MG63 (cell line): ENCODE results near the gene TNRC6A. TPM values are rescaled to one million over a fixed set of nuclear protein-coding genes. Genes with fewer than 3 reads are reported as not detected.
"Not testable (repeated sequence)": the region's sequence is repeated elsewhere in the genome, so short reads cannot be mapped to it uniquely, and the experiment has no call there.

ENCODE experiments used
- DNase-seq: peaks from one replicate; pipeline ENCODE4 v3.0.0-alpha.2; 2020
- H3K27me3 ChIP-seq: fragments of 250-450 bp; sonication (Bioruptor Pico); 2 replicates; pipeline ENCODE4 v1.5.1; 2020; ENCODE audit warnings: mild to moderate bottlenecking, moderate library complexity
- H3K36me3 ChIP-seq: fragments of 250-450 bp; sonication (Bioruptor Pico); 2 replicates; pipeline ENCODE4 v1.5.1; 2020; ENCODE audit warnings: mild to moderate bottlenecking, moderate library complexity
- H3K4me3 ChIP-seq: fragments of 250-450 bp; sonication (Bioruptor Pico); 2 replicates; pipeline ENCODE4 v1.5.1; 2020; ENCODE audit warnings: mild to moderate bottlenecking, moderate library complexity
- H3K9me3 ChIP-seq: fragments of 250-450 bp; sonication (Bioruptor Pico); 2 replicates; pipeline ENCODE4 v1.5.1; 2020; ENCODE audit warnings: mild to moderate bottlenecking, moderate library complexity
- total RNA-seq: library from RNA; depleted of rRNA; stranded (reverse); fragments of >200 nt; shearing (Covaris generic); gene quantifications from 2 replicates; pipeline ENCODE4 v1.2.3, GENCODE V29; 2014; ENCODE audit warnings: low replicate concordance

The TNRC6A gene
- total RNA-seq, 1 experiment from 2014 or later, result 9.2 TPM

- H3K4me3 ChIP-seq, result no peak overlapping the region
- no peaks in the 10 kb centered on the region for H3K27me3 ChIP-seq
- H3K9me3 ChIP-seq, result no peaks in the 10 kb centered on the region
- no peak for DNase-seq
- peaks cover 57% of the 10 kb centered on the region for H3K36me3 ChIP-seq
Observed at GRCh38 chr16:24745391-24745790, 15.9 kb downstream of the TNRC6A start.

- Histone ChIP-seq H3K4me3 (no peak overlapping the region), H3K27me3 (no peaks in the 10 kb centered on the region), H3K36me3 (peaks cover 58% of the 10 kb centered on the region), H3K9me3 (no peaks in the 10 kb centered on the region)
- DNase-seq, result no peak
Observed at GRCh38 chr16:24745791-24746190, 16.3 kb downstream of the TNRC6A start.

DNA sequence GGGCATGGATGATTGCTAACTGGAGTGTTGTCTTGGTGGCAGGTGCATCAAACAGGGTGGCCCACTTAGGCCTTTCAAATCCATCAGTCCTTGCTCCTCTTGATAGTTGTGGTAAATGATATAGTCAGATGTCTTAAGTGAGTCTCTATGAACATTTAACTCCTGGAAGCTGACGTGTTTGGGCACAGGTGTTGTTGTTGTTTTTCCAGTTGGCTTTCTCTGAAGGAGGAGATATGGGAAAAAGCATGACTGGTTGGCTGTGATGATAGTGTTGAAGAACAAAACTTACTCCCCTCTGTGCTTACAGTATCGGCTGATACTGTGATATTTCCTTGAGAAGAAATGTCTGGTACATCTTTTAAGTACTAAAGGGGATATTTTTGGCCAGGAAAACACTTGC is 18.0 kb downstream of the TNRC6A start:
- H3K36me3 ChIP-seq, result peaks cover 47% of the 10 kb centered on the region
- H3K9me3 ChIP-seq, result no peaks in the 10 kb centered on the region
- DNase-seq, result no peak
- H3K27me3 ChIP-seq, result no peaks in the 10 kb centered on the region
- H3K4me3 ChIP-seq, result no peak overlapping the region

DNA sequence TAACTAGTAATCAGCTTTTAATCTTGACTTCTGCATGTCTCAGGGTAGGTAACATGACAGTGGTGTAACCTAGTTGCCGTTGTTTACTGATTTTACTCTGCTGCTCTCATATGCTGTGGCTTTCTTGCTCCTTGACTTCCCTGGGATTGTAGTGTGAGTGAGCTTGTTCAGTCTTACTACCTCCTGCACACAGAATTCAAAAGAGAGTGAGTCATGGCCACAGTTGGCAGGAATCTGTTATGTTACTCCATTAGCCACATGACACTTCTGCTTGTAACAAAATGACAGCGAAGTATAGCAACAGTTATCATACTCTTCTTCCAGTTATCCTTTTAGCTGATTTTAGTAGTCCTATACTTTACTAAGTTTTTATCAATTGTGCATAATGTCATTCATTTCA is 18.8 kb downstream of the TNRC6A start:
- H3K27me3 ChIP-seq, result no peaks in the 10 kb centered on the region
- H3K4me3 ChIP-seq, result no peak overlapping the region
- DNase-seq, result peak; percentile 86
- H3K36me3 ChIP-seq, result peaks cover 43% of the 10 kb centered on the region
- H3K9me3 ChIP-seq, result no peaks in the 10 kb centered on the region

GRCh38 chr16:24749310-24749709 is 19.9 kb downstream of the TNRC6A start:
- Histone ChIP-seq H3K9me3 (no peaks in the 10 kb centered on the region), H3K36me3 (peaks cover 37% of the 10 kb centered on the region), H3K27me3 (no peaks in the 10 kb centered on the region), H3K4me3 (no peak overlapping the region)
- DNase-seq, result no peak

GRCh38 chr16:24749872-24750271 is 20.4 kb downstream of the TNRC6A start:
- H3K27me3 ChIP-seq, H3K9me3 ChIP-seq, H3K4me3 ChIP-seq, DNase-seq: not testable (repeated sequence)
- H3K36me3 ChIP-seq, result peaks cover 35% of the 10 kb centered on the region

GRCh38 chr16:24753000-24753399 is 23.5 kb downstream of the TNRC6A start:
- Histone ChIP-seq H3K27me3 (no peaks in the 10 kb centered on the region), H3K9me3 (no peaks in the 10 kb centered on the region), H3K4me3 (no peak overlapping the region), H3K36me3 (peaks cover 26% of the 10 kb centered on the region)
- DNase-seq, result no peak

DNA sequence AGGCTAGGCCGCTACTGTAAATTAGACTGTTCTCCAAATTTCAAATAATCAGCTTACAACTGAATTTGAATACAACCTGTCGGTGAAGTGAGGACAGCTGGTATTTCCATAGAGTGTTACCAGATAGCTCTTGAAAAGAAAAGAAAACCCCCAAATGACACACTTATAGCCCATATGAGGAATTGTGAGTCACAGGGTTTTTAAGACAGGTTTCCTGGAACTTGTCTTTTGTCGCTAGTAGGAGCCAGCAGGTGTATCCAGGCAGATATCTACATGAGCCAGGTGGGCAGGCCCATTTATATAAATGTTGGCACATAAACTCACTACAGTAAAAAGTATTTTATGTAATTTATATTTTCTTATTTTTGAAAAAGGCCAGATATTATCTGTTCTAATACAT is 24.0 kb downstream of the TNRC6A start:
- Histone ChIP-seq H3K27me3 (no peaks in the 10 kb centered on the region), H3K4me3 (no peak overlapping the region), H3K9me3 (no peaks in the 10 kb centered on the region), H3K36me3 (peaks cover 30% of the 10 kb centered on the region)
- no peak for DNase-seq

- Histone ChIP-seq H3K36me3 (peaks cover 39% of the 10 kb centered on the region), H3K4me3 (no peak overlapping the region), H3K27me3 (no peaks in the 10 kb centered on the region), H3K9me3 (no peaks in the 10 kb centered on the region)
- DNase-seq, result no peak
Observed at GRCh38 chr16:24754543-24754942, 25.1 kb downstream of the TNRC6A start.

DNA sequence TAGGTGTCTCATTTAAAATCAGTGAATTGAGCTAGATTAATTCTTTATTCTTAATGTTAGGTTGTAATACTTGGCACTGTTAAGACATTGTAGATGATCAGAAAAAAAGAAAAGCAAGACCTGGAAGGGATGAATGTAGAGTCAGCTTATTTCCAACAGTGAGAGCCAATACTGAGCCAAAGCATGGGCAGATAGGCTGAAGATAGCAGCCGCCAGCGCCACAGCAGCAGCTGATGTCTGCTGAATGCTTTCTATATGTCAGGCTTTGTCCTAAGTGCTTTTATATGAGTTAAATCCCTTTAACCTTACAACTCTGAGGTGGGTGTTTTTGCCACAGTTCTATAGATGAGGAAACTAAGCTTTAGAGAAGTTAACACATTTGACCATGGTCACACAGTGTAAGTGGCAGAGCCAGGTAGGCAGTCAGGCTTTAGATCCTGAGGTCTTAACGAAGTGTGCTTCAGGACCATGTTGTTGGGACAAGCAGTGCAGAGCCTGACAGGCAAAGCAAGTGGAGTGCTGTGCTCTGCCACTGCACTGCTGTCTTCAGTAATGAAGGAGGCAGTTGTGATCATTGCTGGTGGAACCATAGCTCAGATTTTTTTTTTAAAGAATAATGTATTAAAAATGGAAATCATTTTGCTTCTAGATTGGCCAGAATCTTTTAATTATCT is 25.9 kb downstream of the TNRC6A start:
- DNase-seq, result no peak
- H3K4me3 ChIP-seq, result no peak overlapping the region
- H3K9me3 ChIP-seq, result no peaks in the 10 kb centered on the region
- H3K27me3 ChIP-seq, result no peaks in the 10 kb centered on the region
- peaks cover 45% of the 10 kb centered on the region for H3K36me3 ChIP-seq

GRCh38 chr16:24758373-24758772 is 28.9 kb downstream of the TNRC6A start:
- Histone ChIP-seq H3K4me3 (no peak overlapping the region), H3K9me3 (no peaks in the 10 kb centered on the region), H3K36me3 (peaks cover 57% of the 10 kb centered on the region), H3K27me3 (no peaks in the 10 kb centered on the region)
- no peak for DNase-seq

DNA sequence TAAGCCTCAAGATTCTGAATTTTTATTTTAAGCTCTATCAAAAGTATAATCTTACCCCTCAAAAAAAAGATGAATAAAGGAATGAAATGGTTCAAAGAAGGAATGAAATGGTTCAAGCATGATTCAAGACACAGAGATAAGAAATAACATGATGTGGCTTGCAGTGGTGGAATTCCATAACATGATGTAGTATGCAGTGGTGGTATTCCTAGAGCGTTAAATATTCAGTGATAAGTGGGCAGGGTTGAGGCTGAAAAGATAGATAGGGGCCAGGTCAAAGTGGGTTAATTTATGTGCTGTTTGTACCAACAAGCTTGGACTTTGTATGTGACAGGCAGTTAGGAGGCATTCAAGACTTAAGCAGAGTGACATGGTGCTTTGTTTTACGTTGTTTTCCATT is 29.6 kb downstream of the TNRC6A start:
- Histone ChIP-seq H3K36me3 (peaks cover 61% of the 10 kb centered on the region), H3K27me3 (no peaks in the 10 kb centered on the region), H3K4me3 (no peak overlapping the region), H3K9me3 (no peaks in the 10 kb centered on the region)
- no peak for DNase-seq

GRCh38 chr16:24761526-24761925 is 32.1 kb downstream of the TNRC6A start:
- DNase-seq, result no peak
- no peaks in the 10 kb centered on the region for H3K27me3 ChIP-seq
- peaks cover 82% of the 10 kb centered on the region for H3K36me3 ChIP-seq
- H3K9me3 ChIP-seq, result no peaks in the 10 kb centered on the region
- no peak overlapping the region for H3K4me3 ChIP-seq

DNA sequence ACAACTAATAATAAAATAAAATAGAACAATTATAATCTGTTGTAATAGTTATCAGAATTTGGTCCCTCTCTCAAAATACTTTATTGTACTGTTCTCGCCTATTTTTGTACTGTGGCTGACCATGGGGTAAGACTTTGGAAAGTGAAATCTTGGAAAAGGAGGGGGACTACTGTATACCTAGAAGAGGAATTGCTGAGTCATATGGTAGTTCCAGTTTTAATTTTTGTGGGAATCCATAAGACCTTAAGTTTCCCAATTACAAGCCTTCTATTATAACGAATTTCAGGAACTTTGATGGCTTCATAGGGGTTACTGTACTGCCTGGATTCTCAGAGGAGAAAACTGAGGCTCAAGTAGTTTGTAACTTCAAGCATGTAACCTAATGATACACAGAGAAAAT is 35.5 kb downstream of the TNRC6A start:
- Histone ChIP-seq H3K36me3 (peaks cover 68% of the 10 kb centered on the region), H3K27me3 (no peaks in the 10 kb centered on the region), H3K4me3 (no peak overlapping the region), H3K9me3 (no peaks in the 10 kb centered on the region)
- no peak for DNase-seq

DNA sequence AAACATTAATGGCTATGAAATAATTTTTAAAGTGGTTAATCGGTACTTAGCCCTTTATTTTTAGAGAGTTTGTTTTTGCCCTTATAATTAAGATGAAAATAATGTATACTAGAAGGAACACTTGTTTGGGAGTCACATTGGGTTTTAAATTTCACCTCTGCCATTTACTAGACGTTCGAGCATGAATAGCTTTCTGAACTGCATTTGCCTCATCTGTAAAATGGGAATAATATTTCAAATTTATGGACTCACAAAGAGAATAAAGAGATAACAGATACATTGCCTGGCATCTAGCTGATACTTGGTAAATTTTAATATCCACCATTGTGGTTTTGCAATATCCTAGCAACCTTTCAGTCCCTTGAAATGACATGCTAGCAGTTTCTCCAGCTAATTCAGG is 36.6 kb downstream of the TNRC6A start:
- Histone ChIP-seq H3K27me3 (no peaks in the 10 kb centered on the region), H3K4me3 (no peak overlapping the region), H3K9me3 (no peaks in the 10 kb centered on the region), H3K36me3 (peaks cover 62% of the 10 kb centered on the region)
- DNase-seq, result no peak

DNA sequence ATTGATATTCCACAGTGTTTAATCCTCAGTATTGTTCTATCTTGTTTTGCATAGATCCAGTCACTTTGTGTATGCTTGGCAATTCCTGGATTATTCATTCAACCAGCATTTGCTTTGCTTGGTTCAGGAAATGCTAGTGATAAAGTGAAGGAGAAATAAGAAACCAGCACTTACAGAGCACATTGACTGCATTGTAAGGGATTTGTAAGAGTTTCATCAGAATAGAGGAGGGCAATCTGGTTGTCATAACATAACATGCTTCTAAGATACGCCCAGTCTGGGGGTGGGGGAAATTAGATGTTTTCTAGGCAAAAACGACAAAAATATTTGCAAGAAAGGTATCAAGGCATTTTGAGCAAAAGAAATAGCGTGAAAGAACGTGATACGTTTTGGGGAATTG is 40.4 kb downstream of the TNRC6A start:
- Histone ChIP-seq H3K36me3 (peaks cover 66% of the 10 kb centered on the region), H3K9me3 (no peaks in the 10 kb centered on the region), H3K4me3 (no peak overlapping the region), H3K27me3 (no peaks in the 10 kb centered on the region)
- no peak for DNase-seq

GRCh38 chr16:24771132-24771778 is 41.8 kb downstream of the TNRC6A start:
- Histone ChIP-seq H3K27me3 (no peaks in the 10 kb centered on the region), H3K4me3 (no peak overlapping the region), H3K9me3 (no peaks in the 10 kb centered on the region), H3K36me3 (peaks cover 63% of the 10 kb centered on the region)
- no peak for DNase-seq

DNA sequence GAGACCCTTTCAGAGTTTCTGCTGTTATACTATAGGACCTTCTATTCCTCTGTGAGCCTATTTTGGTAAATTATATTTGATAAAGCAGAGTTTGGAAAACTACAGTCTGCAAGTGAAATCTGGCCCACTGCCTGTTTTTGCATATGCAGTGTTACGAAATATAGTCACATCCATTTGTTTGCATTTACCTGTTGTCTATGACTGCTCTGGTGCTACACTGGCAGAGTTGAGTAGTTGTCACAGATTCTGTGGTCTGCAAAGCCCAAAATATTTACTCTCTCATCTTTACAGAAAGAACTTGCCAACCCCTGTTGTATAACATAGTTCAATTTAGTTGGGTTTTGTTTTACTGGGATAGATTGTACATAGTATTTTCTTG is 42.3 kb downstream of the TNRC6A start:
- Histone ChIP-seq H3K36me3 (peaks cover 65% of the 10 kb centered on the region), H3K27me3 (no peaks in the 10 kb centered on the region), H3K4me3 (no peak overlapping the region), H3K9me3 (no peaks in the 10 kb centered on the region)
- DNase-seq, result no peak
